CD4-positive, alpha-beta T cell (primary cell): ENCODE data around the gene GABRB1. TPM values are rescaled to one million over a fixed set of nuclear protein-coding genes. Genes with fewer than 3 reads are reported as not detected.

ENCODE experiments used
- ATAC-seq: fragments of 200-7000 bp; cut with Tn5 transposase; one replicate; pipeline ENCODE4 v1.10.0; 2022; ENCODE audit warnings: mild to moderate bottlenecking; ENCODE audit not compliant: poor library complexity
- CTCF ChIA-PET: fragments of 350-600 bp; sonication (Branson Sonifier 250); formaldehyde crosslinking; loops from one replicate; lab custom pipeline; 2021; ENCODE audit warnings: antibody characterized with exemption, inconsistent platforms; lab: Charles Lee
- POLR2A ChIA-PET: fragments of 350-600 bp; sonication (Branson Sonifier 250); formaldehyde crosslinking; loops from one replicate; lab custom pipeline; 2021; ENCODE audit warnings: antibody characterized with exemption, inconsistent platforms; lab: Charles Lee
- DNase-seq, 14 experiments: peaks; one replicate each; pipeline ENCODE4 v3.0.0-alpha.2; 2013 to 2020; ENCODE audit warnings: mixed read lengths in 2 of 14
- H3K27ac ChIP-seq, 2 donors: one replicate each; pipeline versions ENCODE4 v1.5.1 to v1.7.0; 2013; ENCODE audit warnings: low read length in 2 of 2, low read depth in 1 of 2, mild to moderate bottlenecking in 1 of 2
- H3K27me3 ChIP-seq, 2 experiments: 1 replicate in 1 of 2; 2 replicates in 1 of 2; pipeline versions ENCODE4 v1.6.1 to v1.7.0; 2013; ENCODE audit warnings: low read length in 2 of 2, control low read depth in 1 of 2, mild to moderate bottlenecking in 1 of 2, moderate library complexity in 1 of 2; ENCODE audit not compliant: insufficient read depth in 2 of 2, control insufficient read depth in 1 of 2
- H3K36me3 ChIP-seq: one replicate; pipeline ENCODE4 v1.6.1; 2013; ENCODE audit warnings: low read length, control low read depth; ENCODE audit not compliant: insufficient read depth
- H3K4me1 ChIP-seq: one replicate; pipeline ENCODE4 v1.6.1; 2013; ENCODE audit warnings: low read length, control low read depth; ENCODE audit not compliant: insufficient read depth
- H3K4me3 ChIP-seq: one replicate; pipeline ENCODE4 v1.5.1; 2013; ENCODE audit warnings: mild to moderate bottlenecking, low read length, moderate library complexity
- H3K9me3 ChIP-seq, 2 experiments: 1 replicate in 1 of 2; 2 replicates in 1 of 2; pipeline versions ENCODE4 v1.6.1 to v1.7.0; 2013; ENCODE audit warnings: low read length in 2 of 2, mild to moderate bottlenecking in 2 of 2, control low read depth in 1 of 2, moderate library complexity in 1 of 2; ENCODE audit not compliant: control insufficient read depth in 1 of 2, insufficient read depth in 1 of 2
- H3K27ac Mint-ChIP-seq: one replicate; pipeline ENCODE4 v1.8.0; 2020; ENCODE audit warnings: mixed read lengths
- H3K27me3 Mint-ChIP-seq: one replicate; pipeline ENCODE4 v1.8.0; 2021; ENCODE audit warnings: mixed read lengths
- H3K36me3 Mint-ChIP-seq: one replicate; pipeline ENCODE4 v1.8.0; 2021; ENCODE audit warnings: low read depth, mixed read lengths
- H3K4me1 Mint-ChIP-seq: one replicate; pipeline ENCODE4 v1.8.0; 2021; ENCODE audit warnings: low read depth, mixed read lengths
- H3K4me3 Mint-ChIP-seq: one replicate; pipeline ENCODE4 v1.8.0; 2020; ENCODE audit warnings: mild to moderate bottlenecking, mixed read lengths
- H3K9me3 Mint-ChIP-seq: one replicate; pipeline ENCODE4 v1.8.0; 2020; ENCODE audit warnings: mixed read lengths
- intact Hi-C, 2 experiments: fragments of 100-400 bp; cut with DNase I in 1 of 2; cut with micrococcal nuclease in 1 of 2; formaldehyde crosslinking; loops; one replicate each; pipeline versions ENCODE4 v1.15.1 to v1.9.0; 2023 to 2025; cut with DNase I, micrococcal nuclease
- total RNA-seq, 174 experiments: library from RNA in 2 of 174; stranded (reverse) in 2 of 174; gene quantifications; one replicate each; pipeline ENCODE4 v1.2.3 and lab custom pipeline; 2021 to 2026
- TF ChIP-seq, protein P1 (sequence below): fragments of 200-600 bp; IDR thresholded peaks from one replicate; pipeline ENCODE4 v1.8.0; 2022; ENCODE audit warnings: antibody characterized with exemption, mild to moderate bottlenecking

GABRB1 gene
- total RNA-seq, 2 experiments from 2014 or later = not detected

- no peaks in the 10 kb centered on the region for H3K27me3 ChIP-seq
- no peak overlapping the region for H3K27ac ChIP-seq
- Mint-ChIP-seq H3K27me3 (peaks cover 8% of the 10 kb centered on the region), H3K4me1 (no peaks in the 10 kb centered on the region), H3K36me3 (no peaks in the 10 kb centered on the region), H3K9me3 (no peaks in the 10 kb centered on the region), H3K27ac (no peak overlapping the region), H3K4me3 (no peak overlapping the region)
- ATAC-seq (no peak), DNase-seq (no peak)
- no peak overlapping the region for H3K4me3 ChIP-seq
- intact Hi-C loops = no loop called here
- POLR2A ChIA-PET = no interaction called here
- no peaks in the 10 kb centered on the region for H3K9me3 ChIP-seq
- CTCF ChIA-PET = no interaction called here
- TF ChIP-seq, protein P1, sequence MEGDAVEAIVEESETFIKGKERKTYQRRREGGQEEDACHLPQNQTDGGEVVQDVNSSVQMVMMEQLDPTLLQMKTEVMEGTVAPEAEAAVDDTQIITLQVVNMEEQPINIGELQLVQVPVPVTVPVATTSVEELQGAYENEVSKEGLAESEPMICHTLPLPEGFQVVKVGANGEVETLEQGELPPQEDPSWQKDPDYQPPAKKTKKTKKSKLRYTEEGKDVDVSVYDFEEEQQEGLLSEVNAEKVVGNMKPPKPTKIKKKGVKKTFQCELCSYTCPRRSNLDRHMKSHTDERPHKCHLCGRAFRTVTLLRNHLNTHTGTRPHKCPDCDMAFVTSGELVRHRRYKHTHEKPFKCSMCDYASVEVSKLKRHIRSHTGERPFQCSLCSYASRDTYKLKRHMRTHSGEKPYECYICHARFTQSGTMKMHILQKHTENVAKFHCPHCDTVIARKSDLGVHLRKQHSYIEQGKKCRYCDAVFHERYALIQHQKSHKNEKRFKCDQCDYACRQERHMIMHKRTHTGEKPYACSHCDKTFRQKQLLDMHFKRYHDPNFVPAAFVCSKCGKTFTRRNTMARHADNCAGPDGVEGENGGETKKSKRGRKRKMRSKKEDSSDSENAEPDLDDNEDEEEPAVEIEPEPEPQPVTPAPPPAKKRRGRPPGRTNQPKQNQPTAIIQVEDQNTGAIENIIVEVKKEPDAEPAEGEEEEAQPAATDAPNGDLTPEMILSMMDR = no peak
- H3K36me3 ChIP-seq = no peaks in the 10 kb centered on the region
- no peaks in the 10 kb centered on the region for H3K4me1 ChIP-seq
These were observed 184.4 kb downstream of the GABRB1 start for GRCh38 chr4:47215759-47216158.

GRCh38 chr4:47217291-47217690, 185.9 kb downstream of the GABRB1 start:
- no peak overlapping the region for H3K27ac ChIP-seq

GRCh38 chr4:47217884-47218283, 186.5 kb downstream of the GABRB1 start:
- no peak overlapping the region for H3K4me3 Mint-ChIP-seq

More at GRCh38 chr4:47217291-47217690, 185.9 kb downstream of the GABRB1 start:
- DNase-seq = no peak
- TF ChIP-seq, protein P1 = no peak
- intact Hi-C loops = no loop called here
- ATAC-seq = no peak
- no peaks in the 10 kb centered on the region for H3K4me1 ChIP-seq
- CTCF ChIA-PET = no interaction called here
- H3K36me3 ChIP-seq = no peaks in the 10 kb centered on the region
- no peaks in the 10 kb centered on the region for H3K27me3 ChIP-seq
- H3K9me3 ChIP-seq = no peaks in the 10 kb centered on the region
- no peaks in the 10 kb centered on the region for H3K36me3 Mint-ChIP-seq
- no peak overlapping the region for H3K4me3 Mint-ChIP-seq
- H3K27ac Mint-ChIP-seq = no peak overlapping the region
- H3K27me3 Mint-ChIP-seq = peaks cover 12% of the 10 kb centered on the region
- no peaks in the 10 kb centered on the region for H3K4me1 Mint-ChIP-seq
- POLR2A ChIA-PET = no interaction called here
- H3K4me3 ChIP-seq = no peak overlapping the region
- no peaks in the 10 kb centered on the region for H3K9me3 Mint-ChIP-seq

More at GRCh38 chr4:47217884-47218283, 186.5 kb downstream of the GABRB1 start:
- Histone ChIP-seq H3K4me1 (no peaks in the 10 kb centered on the region), H3K9me3 (no peaks in the 10 kb centered on the region), H3K4me3 (no peak overlapping the region), H3K27me3 (no peaks in the 10 kb centered on the region), H3K36me3 (no peaks in the 10 kb centered on the region), H3K27ac (no peak overlapping the region)
- Mint-ChIP-seq H3K27me3 (peaks cover 12% of the 10 kb centered on the region), H3K9me3 (no peaks in the 10 kb centered on the region), H3K4me1 (no peaks in the 10 kb centered on the region), H3K27ac (no peak overlapping the region), H3K36me3 (no peaks in the 10 kb centered on the region)
- ChIA-PET CTCF (no interaction called here), POLR2A (no interaction called here)
- TF ChIP-seq, protein P1 = no peak
- no peak for ATAC-seq
- no peak for DNase-seq
- intact Hi-C loops = no loop called here
